IPS-18c (cell line): ENCODE measurements around the gene PARVG.
"Not testable (repeated sequence)": the region's sequence is repeated elsewhere in the genome, so short reads cannot be mapped to it uniquely, and the experiment has no call there.

Experiments used
- H3K4me3 ChIP-seq: 2 replicates; pipeline ENCODE4 v1.7.0; 2013; ENCODE audit warnings: low read depth, mild to moderate bottlenecking, low read length, moderate library complexity; ENCODE audit not compliant: insufficient read depth
- H3K9me3 ChIP-seq: one replicate; pipeline ENCODE4 v1.6.1; 2013; ENCODE audit warnings: mild to moderate bottlenecking, low read length, moderate library complexity; ENCODE audit not compliant: control insufficient read depth, insufficient read depth

Gene PARVG

GRCh38 chr22:44241121-44241520, 60.4 kb downstream of the PARVG start:
- H3K9me3 ChIP-seq, H3K4me3 ChIP-seq: not testable (repeated sequence)

- no peaks in the 10 kb centered on the region for H3K9me3 ChIP-seq
Observed at GRCh38 chr22:44242946-44243724, 62.4 kb downstream of the PARVG start.

GRCh38 chr22:44243761-44244160, 63.0 kb downstream of the PARVG start:
- no peak overlapping the region for H3K4me3 ChIP-seq
- no peaks in the 10 kb centered on the region for H3K9me3 ChIP-seq

More at GRCh38 chr22:44242946-44243724, 62.4 kb downstream of the PARVG start:
- H3K4me3 ChIP-seq = no peak overlapping the region

GRCh38 chr22:44244265-44244822, 63.6 kb downstream of the PARVG start:
- no peak overlapping the region for H3K4me3 ChIP-seq
- no peaks in the 10 kb centered on the region for H3K9me3 ChIP-seq

GRCh38 chr22:44245438-44245837, 64.7 kb downstream of the PARVG start:
- H3K9me3 ChIP-seq = peaks cover 3% of the 10 kb centered on the region

GRCh38 chr22:44245867-44246266, 65.1 kb downstream of the PARVG start:
- no peak overlapping the region for H3K4me3 ChIP-seq
- H3K9me3 ChIP-seq = peaks cover 3% of the 10 kb centered on the region

More at GRCh38 chr22:44245438-44245837, 64.7 kb downstream of the PARVG start:
- no peak overlapping the region for H3K4me3 ChIP-seq

GRCh38 chr22:44246615-44247326, 66.0 kb downstream of the PARVG start:
- H3K4me3 ChIP-seq = no peak overlapping the region
- peaks cover 3% of the 10 kb centered on the region for H3K9me3 ChIP-seq

- H3K4me3 ChIP-seq = no peak overlapping the region
- peaks cover 3% of the 10 kb centered on the region for H3K9me3 ChIP-seq
Observed at GRCh38 chr22:44247346-44247745, 66.6 kb downstream of the PARVG start.

- no peak overlapping the region for H3K4me3 ChIP-seq
- H3K9me3 ChIP-seq = peaks cover 3% of the 10 kb centered on the region
Observed at GRCh38 chr22:44247923-44248892, 67.5 kb downstream of the PARVG start.

- H3K9me3 ChIP-seq = peaks cover 3% of the 10 kb centered on the region
Observed at GRCh38 chr22:44248926-44249325, 68.2 kb downstream of the PARVG start.

GRCh38 chr22:44249376-44250147, 68.8 kb downstream of the PARVG start:
- Histone ChIP-seq H3K9me3 (peaks cover 3% of the 10 kb centered on the region), H3K4me3 (no peak overlapping the region)

More at GRCh38 chr22:44248926-44249325, 68.2 kb downstream of the PARVG start:
- H3K4me3 ChIP-seq = no peak overlapping the region

- Histone ChIP-seq H3K9me3 (no peaks in the 10 kb centered on the region), H3K4me3 (no peak overlapping the region)
Observed at GRCh38 chr22:44254811-44255210, 74.1 kb downstream of the PARVG start.

GRCh38 chr22:44256085-44256484, 75.4 kb downstream of the PARVG start:
- H3K9me3 ChIP-seq = no peaks in the 10 kb centered on the region
- no peak overlapping the region; the same call in 1 of the 2 replicates for H3K4me3 ChIP-seq

GRCh38 chr22:44256556-44257485, 76.1 kb downstream of the PARVG start:
- H3K4me3 ChIP-seq = no peak overlapping the region
- H3K9me3 ChIP-seq = no peaks in the 10 kb centered on the region
